K562 (cell line): ENCODE data around the gene AGRP. TPM values are rescaled to one million over a fixed set of nuclear protein-coding genes. Genes with fewer than 3 reads are reported as not detected.

Source experiments
- ATAC-seq: fragments of 200-7000 bp; cut with Tn5 transposase; 3 replicates; pipeline ENCODE4 v1.9.1; 2020; ENCODE audit warnings: moderate library complexity
- BruUV-seq: library from RNA; stranded (reverse); fragments of 400-500 nt; replicated peaks from 2 replicates; lab custom pipeline; 2021; lab: Mats Ljungman, UMichigan
- CTCF ChIA-PET: fragments of 300-600 bp; formaldehyde crosslinking; extraction: SDS; loops from one replicate; lab custom pipeline; 2021; ENCODE audit warnings: low intra/inter-chr PET ratio; lab: Yijun Ruan, JAX
- POLR2A ChIA-PET: fragments of 300-600, 350-650 bp; sonication (Branson Sonifier 250); formaldehyde crosslinking; extraction: SDS; loops from one replicate; lab custom pipeline; 2021; ENCODE audit warnings: antibody characterized with exemption, inconsistent platforms; lab: Yijun Ruan, JAX
- DNase-seq, 4 experiments: peaks; one replicate each; pipeline versions ENCODE4 v3.0.0 to v3.0.0-alpha.2; 2011 to 2018; ENCODE audit warnings: low spot score in 3 of 4, mixed read lengths in 3 of 4; ENCODE audit errors: extremely low read depth in 1 of 4
- FAIRE-seq: peaks from 2 replicates; lab custom pipeline; 2011; peaks lifted over from hg19 to GRCh38; lab: Jason Lieb, UNC
- H2AFZ ChIP-seq: 2 replicates; pipeline ENCODE4 v1.6.0; 2011; ENCODE audit warnings: low read depth, low read length, control low read depth, inconsistent platforms
- H3K27ac ChIP-seq: fragments of 200-600 bp; 3 replicates; pipeline ENCODE4 v1.8.0; 2011; ENCODE audit warnings: low read depth, mild to moderate bottlenecking, control low read depth, inconsistent platforms, low read length, moderate library complexity, mixed read lengths; ENCODE audit errors: extremely low read depth
- H3K27me3 ChIP-seq, 2 experiments: fragments of 300-600 bp in 1 of 2; 2 replicates in 1 of 2; 3 replicates in 1 of 2; pipeline versions ENCODE4 v1.6.0 to v1.8.0; 2011; ENCODE audit warnings: inconsistent platforms in 2 of 2, low read length in 2 of 2, mild to moderate bottlenecking in 1 of 2, mixed read lengths in 1 of 2, moderate library complexity in 1 of 2; ENCODE audit not compliant: control insufficient read depth in 2 of 2, insufficient read depth in 2 of 2
- H3K36me3 ChIP-seq: fragments of 300-600 bp; 3 replicates; pipeline ENCODE4 v1.8.0; 2011; ENCODE audit warnings: mild to moderate bottlenecking, low read length, inconsistent platforms; ENCODE audit not compliant: control insufficient read depth, insufficient read depth
- H3K4me1 ChIP-seq, 2 experiments: fragments of 200-600 bp in 1 of 2; replicated peaks in 1 of 2; 2 replicates in 1 of 2; 3 replicates in 1 of 2; pipeline versions ENCODE4 v1.5.1 to v1.8.0; 2011; ENCODE audit warnings: inconsistent platforms in 2 of 2, low read length in 2 of 2, mild to moderate bottlenecking in 1 of 2, mixed read lengths in 1 of 2, moderate library complexity in 1 of 2; ENCODE audit not compliant: control insufficient read depth in 2 of 2, insufficient read depth in 2 of 2
- H3K4me2 ChIP-seq: 2 replicates; pipeline ENCODE4 v1.6.1; 2011; ENCODE audit warnings: low read length, control low read depth, inconsistent platforms, mixed read lengths; ENCODE audit not compliant: insufficient read depth
- H3K4me3 ChIP-seq: fragments of 200-600 bp; sonication (generic), shearing (Covaris generic); 2 replicates; pipeline ENCODE4 v1.5.1; 2016; ENCODE audit warnings: control low read depth, inconsistent platforms
- H3K79me2 ChIP-seq: fragments of 200-600 bp; 3 replicates; pipeline ENCODE4 v1.8.0; 2011; ENCODE audit warnings: low read length, inconsistent platforms; ENCODE audit not compliant: control insufficient read depth, insufficient read depth
- H3K9ac ChIP-seq, 2 experiments: 2 replicates each; pipeline versions ENCODE4 v1.6.0 to v1.6.1; 2011; ENCODE audit warnings: low read depth in 2 of 2, low read length in 2 of 2, control low read depth in 1 of 2, inconsistent platforms in 1 of 2, mild to moderate bottlenecking in 1 of 2, mixed read lengths in 1 of 2; ENCODE audit not compliant: insufficient read depth in 1 of 2
- H3K9me1 ChIP-seq: one replicate; pipeline ENCODE4 v1.6.0; 2011; ENCODE audit warnings: inconsistent platforms, mild to moderate bottlenecking, low read length, moderate library complexity; ENCODE audit not compliant: control insufficient read depth, insufficient read depth
- H3K9me3 ChIP-seq: replicated peaks from 2 replicates; pipeline ENCODE4 v1.5.1; 2011; ENCODE audit warnings: low read depth, low read length, inconsistent platforms; ENCODE audit not compliant: control insufficient read depth, insufficient read depth
- H4K20me1 ChIP-seq: replicated peaks from 2 replicates; pipeline ENCODE4 v1.6.1; 2011; ENCODE audit warnings: low read length, inconsistent platforms, mixed read lengths; ENCODE audit not compliant: control insufficient read depth, insufficient read depth
- ARHGAP35 ChIP-seq: fragments of 450-650 bp; IDR thresholded peaks from 2 replicates; pipeline ENCODE4 v1.6.1; 2018; ENCODE audit not compliant: partially characterized antibody
- FOXM1 ChIP-seq, 2 experiments: fragments of 450-650 bp in 1 of 2; sonication (generic) in 1 of 2; formaldehyde crosslinking in 1 of 2; IDR thresholded peaks; 2 replicates each; pipeline versions ENCODE4 v1.6.1 to v1.9.0; 2017 to 2022; ENCODE audit warnings: low read depth in 2 of 2, mild to moderate bottlenecking in 2 of 2, missing genetic modification reagents in 1 of 2, moderate library complexity in 1 of 2
- POLR2G ChIP-seq: fragments of 200-400 bp; formaldehyde crosslinking; IDR thresholded peaks from 2 replicates; pipeline ENCODE4 v1.6.1; 2017; ENCODE audit warnings: low read depth, mild to moderate bottlenecking, antibody characterized with exemption, low read length, moderate library complexity
- RBM22 ChIP-seq: fragments of 200-400 bp; formaldehyde crosslinking; IDR thresholded peaks from 2 replicates; pipeline ENCODE4 v1.6.1; 2018; ENCODE audit warnings: low read length, low read depth; ENCODE audit not compliant: poor library complexity, severe bottlenecking
- ZNF644 ChIP-seq: fragments of 200-800 bp; sonication (Bioruptor generic); IDR thresholded peaks from 2 replicates; pipeline ENCODE4 v1.6.1; 2016; ENCODE audit warnings: low read depth, missing genetic modification characterization, missing compliant biosample characterization
- WGBS: fragments of 100-300 bp; shearing (Covaris generic); methylation state at CpG from one replicate; pipeline ENCODE4 v1.1.6; 2016; ENCODE audit warnings: low coverage, mixed read lengths; ENCODE audit not compliant: insufficient coverage; ENCODE audit errors: missing lambda C conversion rate; 5-methylcytosine and 5-hydroxymethylcytosine counted together
- in situ Hi-C: fragments of 300-500 bp; cut with MboI; formaldehyde crosslinking; loops from 4 replicates; pipeline ENCODE4 v1.15.0; 2018; ENCODE audit warnings: inconsistent platforms, mixed read lengths
- intact Hi-C: fragments of 100-400 bp; cut with micrococcal nuclease; formaldehyde crosslinking; loops from 2 replicates; pipeline ENCODE4 v1.14.2; 2022
- polyA plus RNA-seq, 8 experiments: library from polyadenylated mRNA; depleted of rRNA in 4 of 8; stranded (reverse) in 5 of 8; unstranded in 3 of 8; fragments of >200 nt; fragmentation: Nextera tagmentation in 2 of 8; fragmentation: Illumina TruSeq in 1 of 8; extraction: Ambion mirVana in 2 of 8; extraction: Trizol in 1 of 8; gene quantifications; 2 replicates each; pipeline versions ENCODE4 v1.2.1 to v1.2.3, GENCODE V29; 2011 to 2014; ENCODE audit warnings: inconsistent platforms in 1 of 8, missing spikeins in 1 of 8
- total RNA-seq, 7 experiments: library from RNA; depleted of rRNA in 6 of 7; stranded (reverse); fragments of >200 nt in 6 of 7; fragmentation: Illumina TruSeq in 2 of 7; extraction: Trizol in 2 of 7; gene quantifications; 2 replicates each; pipeline versions ENCODE4 v1.2.1 to v1.2.3, GENCODE V29; 2011 to 2021; ENCODE audit warnings: low replicate concordance in 1 of 7

The AGRP gene
- total and polyA plus RNA-seq, 9 of the 15 experiments (the other 6 are each of a cell fraction or from before 2014, with no cell fraction given) = not detected

DNA sequence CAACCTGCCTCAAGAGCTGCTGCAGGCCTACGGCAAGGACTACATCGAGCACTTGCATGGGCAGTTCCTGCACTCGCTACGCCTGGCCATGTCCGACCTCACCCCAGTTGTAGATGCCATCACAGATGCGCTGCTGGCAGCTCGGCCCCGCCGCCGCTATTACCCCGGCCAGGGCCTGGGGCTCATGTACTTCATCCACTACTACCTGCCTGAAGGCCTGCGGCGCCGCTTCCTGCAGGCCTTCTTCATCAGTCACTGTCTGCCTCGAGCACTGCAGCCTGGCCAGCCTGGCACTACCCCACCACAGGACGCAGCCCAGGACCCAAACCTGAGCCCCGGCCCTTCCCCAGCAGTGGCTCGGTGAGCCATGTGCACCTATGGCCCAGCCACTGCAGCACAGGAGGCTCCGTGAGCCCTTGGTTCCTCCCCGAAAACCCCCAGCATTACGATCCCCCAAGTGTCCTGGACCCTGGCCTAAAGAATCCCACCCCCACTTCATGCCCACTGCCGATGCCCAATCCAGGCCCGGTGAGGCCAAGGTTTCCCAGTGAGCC, 46.6 kb downstream of the AGRP start:
- H3K9me1 ChIP-seq = peaks cover 3% of the 10 kb centered on the region
- no peak overlapping the region for H3K27ac ChIP-seq
- H3K4me3 ChIP-seq = no peak overlapping the region
- no TSS peak for BruUV-seq
- H3K79me2 ChIP-seq = no peaks in the 10 kb centered on the region
- intact Hi-C loops (no loop called here), in situ Hi-C loops (no loop called here)
- DNase-seq = no peak
- POLR2A ChIA-PET = interaction anchor here (1.5 kb wide), 1 partner anchor 13 kb away, joined by 4 read pairs; no protein-coding TSS in a partner anchor
- H3K9me3 ChIP-seq = no peaks in the 10 kb centered on the region
- ATAC-seq = no peak
- CTCF ChIA-PET = no interaction called here
- no peak overlapping the region for H2AFZ ChIP-seq
- H3K4me2 ChIP-seq = no peak overlapping the region
- H3K27me3 ChIP-seq = no peaks in the 10 kb centered on the region
- WGBS = 89% methylated on average over 23 of the region's 23 CpGs
- H3K36me3 ChIP-seq = peaks cover 29% of the 10 kb centered on the region; the same call in 2 of the 3 replicates
- H3K9ac ChIP-seq = peak overlapping the region in 1 of 2 experiments; percentile 36; a peak in 1 of 4 replicates
- peak; percentile 57; the same call in 1 of the 2 replicates for TF ChIP-seq POLR2G
- TF ChIP-seq ARHGAP35 = no peak
- FAIRE-seq = no peak
- H3K4me1 ChIP-seq = peaks cover 3 to 23% of the 10 kb centered on the region in 2 experiments; a peak in 3 of 5 replicates
- H4K20me1 ChIP-seq = 0 out of 2 replicates have a peak, but pooled peaks cover 3% of the 10 kb centered on the region

DNA sequence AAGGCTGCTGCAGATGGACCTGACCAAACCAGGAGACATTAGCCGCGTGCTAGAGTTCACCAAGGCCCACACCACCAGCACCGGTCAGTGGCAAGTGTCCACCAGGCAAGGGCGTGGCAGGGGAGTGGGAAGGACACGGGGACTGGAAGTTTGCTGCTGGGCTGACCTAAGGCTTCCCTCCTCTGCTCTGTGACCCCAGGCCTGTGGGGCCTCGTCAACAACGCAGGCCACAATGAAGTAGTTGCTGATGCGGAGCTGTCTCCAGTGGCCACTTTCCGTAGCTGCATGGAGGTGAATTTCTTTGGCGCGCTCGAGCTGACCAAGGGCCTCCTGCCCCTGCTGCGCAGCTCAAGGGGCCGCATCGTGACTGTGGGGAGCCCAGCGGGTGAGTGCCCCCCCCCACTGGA, 47.6 kb downstream of the AGRP start:
- no peak overlapping the region for H3K4me2 ChIP-seq
- no peak overlapping the region for H2AFZ ChIP-seq
- TF ChIP-seq ZNF644 (tag) (no peak), FOXM1 (IDR thresholded peaks at IDR 0.05; ENCODE audit: low read depth) (no peak), FOXM1 (CRISPR knock-in tag; IDR thresholded peaks at IDR 0.05; ENCODE audit: low read depth) (no peak), RBM22 (peak; percentile 67), POLR2G (peak; percentile 60)
- TF ChIP-seq, all 486 proteins: peak for 2
- Histone ChIP-seq H3K79me2 (no peaks in the 10 kb centered on the region), H3K9me3 (no peaks in the 10 kb centered on the region), H3K36me3 (peaks cover 25% of the 10 kb centered on the region; the same call in 2 of the 3 replicates), H3K27me3 (no peaks in the 10 kb centered on the region), H3K9ac (peak overlapping the region in 1 of 2 experiments; percentile 68; a peak in 1 of 4 replicates), H3K27ac (no peak overlapping the region), H3K4me3 (no peak overlapping the region), H3K4me1 (peaks cover 6 to 27% of the 10 kb centered on the region in 2 experiments; a peak in 3 of 5 replicates), H3K9me1 (peaks cover 3% of the 10 kb centered on the region), H4K20me1 (0 out of 2 replicates have a peak, but pooled peaks cover 3% of the 10 kb centered on the region)
- CTCF ChIA-PET = no interaction called here
- no peak for ATAC-seq
- 80% methylated on average over 14 of the region's 16 CpGs for WGBS
- in situ Hi-C loops = no loop called here
- DNase-seq = no peak
- POLR2A ChIA-PET = interaction anchor here (0.6 to 1.5 kb wide), 3 partner anchors 8 to 24 kb away, joined by 3 to 4 read pairs (median 3); no protein-coding TSS in a partner anchor
- FAIRE-seq = no peak
- BruUV-seq = no TSS peak
- intact Hi-C loops = no loop called here
